ENCODE results near the gene CDKAL1. TPM values are rescaled to one million over a fixed set of nuclear protein-coding genes. Genes with fewer than 3 reads are reported as not detected.

Gene CDKAL1
- total and polyA plus RNA-seq, 2 of the 13 experiments (the other 11 are each of a cell fraction or from before 2014, with no cell fraction given), result 9.5 to 27.7 TPM

DNA sequence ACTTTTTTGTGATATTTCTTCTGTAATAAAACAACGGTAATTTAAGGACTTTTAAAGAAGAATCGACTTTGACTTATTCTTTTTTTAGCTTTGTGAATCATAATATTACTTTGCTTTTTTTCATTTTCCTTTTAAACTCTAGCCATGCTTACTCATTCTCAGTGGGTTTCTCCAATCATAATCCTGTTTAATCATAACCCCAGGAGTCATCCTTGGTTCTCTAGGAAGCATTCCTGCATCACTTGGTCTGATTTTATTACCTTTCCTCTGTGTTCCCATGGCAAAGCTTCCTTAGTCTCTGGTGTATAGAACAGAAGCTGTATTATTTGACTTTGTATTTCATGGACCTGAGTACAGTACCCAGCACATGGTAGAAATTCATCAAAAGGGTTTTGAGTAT, 223.5 kb downstream of the CDKAL1 start (continued):
- no peak for TF ChIP-seq STAT5B (CRISPR knock-in tag; IDR thresholded peaks at IDR 0.05)

DNA sequence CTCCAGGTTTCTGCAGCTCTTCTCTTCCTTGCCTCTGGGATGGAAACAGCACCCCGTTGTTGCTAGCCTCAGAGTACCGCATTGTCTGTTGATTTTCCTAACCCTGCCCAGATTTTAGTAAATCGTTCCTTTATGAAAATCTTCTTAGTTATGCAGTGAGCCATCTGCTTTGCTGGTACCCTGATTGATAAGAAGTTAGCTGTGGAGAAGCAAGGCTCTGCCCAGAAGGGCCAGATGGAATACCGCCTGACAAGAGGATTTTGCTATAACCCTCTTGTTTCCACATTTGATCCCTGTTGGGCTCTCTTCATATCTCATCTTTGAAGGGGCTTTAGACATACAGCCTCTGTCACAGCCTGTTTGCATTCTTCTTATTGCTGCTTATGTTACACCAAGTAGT, 229.0 kb downstream of the CDKAL1 start:
- ChIA-PET CTCF (ENCODE audit: low intra/inter-chr PET ratio, low total read pairs) (no interaction called here), POLR2A (no interaction called here)
- TF ChIP-seq GABPB1 (CRISPR knock-in tag; IDR thresholded peaks at IDR 0.05) (no peak), TCF7L2 (IDR thresholded peaks at IDR 0.05; ENCODE audit: low read depth, low read length) (no peak), KLF11 (CRISPR knock-in tag; IDR thresholded peaks at IDR 0.05) (no peak), ZSCAN29 (CRISPR knock-in tag; conservative IDR thresholded peaks at IDR 0.05) (no peak), ARNT (IDR thresholded peaks at IDR 0.05) (no peak), NR2C2 (CRISPR knock-in tag; IDR thresholded peaks at IDR 0.05; ENCODE audit: borderline replicate concordance) (no peak), TBP (CRISPR knock-in tag; IDR thresholded peaks at IDR 0.05) (no peak), ZNF230 (CRISPR knock-in tag; IDR thresholded peaks at IDR 0.05) (no peak), ZNF207 (IDR thresholded peaks at IDR 0.05; ENCODE audit: borderline replicate concordance) (no peak), POLR2G (IDR thresholded peaks at IDR 0.05; ENCODE audit: low read depth, low read length) (no peak), ZFP36 (IDR thresholded peaks at IDR 0.05; ENCODE audit: borderline replicate concordance, low read depth, low read length, partially characterized antibody) (no peak), ZNF253 (CRISPR knock-in tag; IDR thresholded peaks at IDR 0.05; ENCODE audit: borderline replicate concordance) (no peak)
- TF ChIP-seq, protein P1, sequence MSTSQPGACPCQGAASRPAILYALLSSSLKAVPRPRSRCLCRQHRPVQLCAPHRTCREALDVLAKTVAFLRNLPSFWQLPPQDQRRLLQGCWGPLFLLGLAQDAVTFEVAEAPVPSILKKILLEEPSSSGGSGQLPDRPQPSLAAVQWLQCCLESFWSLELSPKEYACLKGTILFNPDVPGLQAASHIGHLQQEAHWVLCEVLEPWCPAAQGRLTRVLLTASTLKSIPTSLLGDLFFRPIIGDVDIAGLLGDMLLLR (CRISPR knock-in tag; IDR thresholded peaks at IDR 0.05), result no peak
- TF ChIP-seq, protein P2, sequence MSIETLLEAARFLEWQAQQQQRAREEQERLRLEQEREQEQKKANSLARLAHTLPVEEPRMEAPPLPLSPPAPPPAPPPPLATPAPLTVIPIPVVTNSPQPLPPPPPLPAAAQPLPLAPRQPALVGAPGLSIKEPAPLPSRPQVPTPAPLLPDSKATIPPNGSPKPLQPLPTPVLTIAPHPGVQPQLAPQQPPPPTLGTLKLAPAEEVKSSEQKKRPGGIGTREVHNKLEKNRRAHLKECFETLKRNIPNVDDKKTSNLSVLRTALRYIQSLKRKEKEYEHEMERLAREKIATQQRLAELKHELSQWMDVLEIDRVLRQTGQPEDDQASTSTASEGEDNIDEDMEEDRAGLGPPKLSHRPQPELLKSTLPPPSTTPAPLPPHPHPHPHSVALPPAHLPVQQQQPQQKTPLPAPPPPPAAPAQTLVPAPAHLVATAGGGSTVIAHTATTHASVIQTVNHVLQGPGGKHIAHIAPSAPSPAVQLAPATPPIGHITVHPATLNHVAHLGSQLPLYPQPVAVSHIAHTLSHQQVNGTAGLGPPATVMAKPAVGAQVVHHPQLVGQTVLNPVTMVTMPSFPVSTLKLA (IDR thresholded peaks at IDR 0.05), result no peak
- TF ChIP-seq, protein P3, sequence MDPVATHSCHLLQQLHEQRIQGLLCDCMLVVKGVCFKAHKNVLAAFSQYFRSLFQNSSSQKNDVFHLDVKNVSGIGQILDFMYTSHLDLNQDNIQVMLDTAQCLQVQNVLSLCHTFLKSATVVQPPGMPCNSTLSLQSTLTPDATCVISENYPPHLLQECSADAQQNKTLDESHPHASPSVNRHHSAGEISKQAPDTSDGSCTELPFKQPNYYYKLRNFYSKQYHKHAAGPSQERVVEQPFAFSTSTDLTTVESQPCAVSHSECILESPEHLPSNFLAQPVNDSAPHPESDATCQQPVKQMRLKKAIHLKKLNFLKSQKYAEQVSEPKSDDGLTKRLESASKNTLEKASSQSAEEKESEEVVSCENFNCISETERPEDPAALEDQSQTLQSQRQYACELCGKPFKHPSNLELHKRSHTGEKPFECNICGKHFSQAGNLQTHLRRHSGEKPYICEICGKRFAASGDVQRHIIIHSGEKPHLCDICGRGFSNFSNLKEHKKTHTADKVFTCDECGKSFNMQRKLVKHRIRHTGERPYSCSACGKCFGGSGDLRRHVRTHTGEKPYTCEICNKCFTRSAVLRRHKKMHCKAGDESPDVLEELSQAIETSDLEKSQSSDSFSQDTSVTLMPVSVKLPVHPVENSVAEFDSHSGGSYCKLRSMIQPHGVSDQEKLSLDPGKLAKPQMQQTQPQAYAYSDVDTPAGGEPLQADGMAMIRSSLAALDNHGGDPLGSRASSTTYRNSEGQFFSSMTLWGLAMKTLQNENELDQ (CRISPR knock-in tag; IDR thresholded peaks at IDR 0.05; ENCODE audit: borderline replicate concordance), result no peak
- TF ChIP-seq, protein P4, sequence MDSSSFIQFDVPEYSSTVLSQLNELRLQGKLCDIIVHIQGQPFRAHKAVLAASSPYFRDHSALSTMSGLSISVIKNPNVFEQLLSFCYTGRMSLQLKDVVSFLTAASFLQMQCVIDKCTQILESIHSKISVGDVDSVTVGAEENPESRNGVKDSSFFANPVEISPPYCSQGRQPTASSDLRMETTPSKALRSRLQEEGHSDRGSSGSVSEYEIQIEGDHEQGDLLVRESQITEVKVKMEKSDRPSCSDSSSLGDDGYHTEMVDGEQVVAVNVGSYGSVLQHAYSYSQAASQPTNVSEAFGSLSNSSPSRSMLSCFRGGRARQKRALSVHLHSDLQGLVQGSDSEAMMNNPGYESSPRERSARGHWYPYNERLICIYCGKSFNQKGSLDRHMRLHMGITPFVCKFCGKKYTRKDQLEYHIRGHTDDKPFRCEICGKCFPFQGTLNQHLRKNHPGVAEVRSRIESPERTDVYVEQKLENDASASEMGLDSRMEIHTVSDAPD (CRISPR knock-in tag; IDR thresholded peaks at IDR 0.05), result no peak
- TF ChIP-seq, protein P5, sequence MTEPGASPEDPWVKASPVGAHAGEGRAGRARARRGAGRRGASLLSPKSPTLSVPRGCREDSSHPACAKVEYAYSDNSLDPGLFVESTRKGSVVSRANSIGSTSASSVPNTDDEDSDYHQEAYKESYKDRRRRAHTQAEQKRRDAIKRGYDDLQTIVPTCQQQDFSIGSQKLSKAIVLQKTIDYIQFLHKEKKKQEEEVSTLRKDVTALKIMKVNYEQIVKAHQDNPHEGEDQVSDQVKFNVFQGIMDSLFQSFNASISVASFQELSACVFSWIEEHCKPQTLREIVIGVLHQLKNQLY (CRISPR knock-in tag; IDR thresholded peaks at IDR 0.05), result no peak
- no peak for FAIRE-seq
- no peak for ATAC-seq
- WGBS (ENCODE audit: low lambda C conversion rate), result 98% methylated on average over 4 of the region's 4 CpGs
- Histone ChIP-seq H3K27me3 (ENCODE audit: control insufficient read depth in 1 of 2, insufficient read depth in 2 of 2, low read length in 2 of 2) (no peaks in the 10 kb centered on the region), H3K79me2 (ENCODE audit: insufficient read depth, low read length) (no peaks in the 10 kb centered on the region), H3K4me1 (ENCODE audit: insufficient read depth, low read length) (no peaks in the 10 kb centered on the region), H3K27ac (ENCODE audit: extremely low read length, insufficient read depth, low read length) (no peak overlapping the region), H3K4me2 (ENCODE audit: low read depth, low read length) (no peak overlapping the region), H3K4me3 (replicated peaks in 1 of 3; ENCODE audit: insufficient read depth in 1 of 3, low read depth in 2 of 3, low read length in 3 of 3) (no peak overlapping the region), H4K20me1 (ENCODE audit: insufficient read depth, low read length) (no peaks in the 10 kb centered on the region), H2AFZ (ENCODE audit: low read length) (no peak overlapping the region), H3K36me3 (replicated peaks in 1 of 2; ENCODE audit: control insufficient read depth in 1 of 2, insufficient read depth in 2 of 2, low read length in 2 of 2) (peaks cover 0 to 3% of the 10 kb centered on the region in 2 experiments; a peak in 1 of 5 replicates), H3K9me3 (ENCODE audit: low read length) (no peaks in the 10 kb centered on the region), H3K9ac (ENCODE audit: insufficient read depth, low read depth, low read length) (no peak overlapping the region)
- BruUV-seq (replicated peaks), result no TSS peak
- no peak for DNase-seq (ENCODE audit: low spot score)
- intact Hi-C loops (cut with micrococcal nuclease; ENCODE audit: unreplicated experiment) (no loop called here), in situ Hi-C loops (cut with HindIII; ENCODE audit: extremely low pct_ligation_motif_present, low pct_unique_long_range_greater_than_20kb) (no loop called here)
